Upper lobe of left lung (tissue), 4 donors: ENCODE measurements around the gene PILRA.

Source experiments
- POLR2A ChIP-seq, 4 donors: fragments of 450-650 bp; IDR thresholded peaks; one replicate each; pipeline ENCODE4 v1.5.1; 2016 to 2017; ENCODE audit warnings: antibody characterized with exemption in 4 of 4, mild to moderate bottlenecking in 2 of 4
- POLR2AphosphoS5 ChIP-seq, 2 donors: sonication (generic); formaldehyde crosslinking; IDR thresholded peaks; one replicate each; pipeline ENCODE4 v1.5.1; 2017; ENCODE audit warnings: antibody characterized with exemption in 2 of 2
- TF ChIP-seq, protein P1 (sequence below), 6 experiments: fragments of 450-650 bp in 4 of 6; fragments of 200-600 bp in 2 of 6; sonication (generic) in 2 of 6; IDR thresholded peaks; one replicate each; pipeline ENCODE4 v1.5.1; 2016 to 2019; ENCODE audit warnings: antibody characterized with exemption in 6 of 6

- TF ChIP-seq, protein P1, sequence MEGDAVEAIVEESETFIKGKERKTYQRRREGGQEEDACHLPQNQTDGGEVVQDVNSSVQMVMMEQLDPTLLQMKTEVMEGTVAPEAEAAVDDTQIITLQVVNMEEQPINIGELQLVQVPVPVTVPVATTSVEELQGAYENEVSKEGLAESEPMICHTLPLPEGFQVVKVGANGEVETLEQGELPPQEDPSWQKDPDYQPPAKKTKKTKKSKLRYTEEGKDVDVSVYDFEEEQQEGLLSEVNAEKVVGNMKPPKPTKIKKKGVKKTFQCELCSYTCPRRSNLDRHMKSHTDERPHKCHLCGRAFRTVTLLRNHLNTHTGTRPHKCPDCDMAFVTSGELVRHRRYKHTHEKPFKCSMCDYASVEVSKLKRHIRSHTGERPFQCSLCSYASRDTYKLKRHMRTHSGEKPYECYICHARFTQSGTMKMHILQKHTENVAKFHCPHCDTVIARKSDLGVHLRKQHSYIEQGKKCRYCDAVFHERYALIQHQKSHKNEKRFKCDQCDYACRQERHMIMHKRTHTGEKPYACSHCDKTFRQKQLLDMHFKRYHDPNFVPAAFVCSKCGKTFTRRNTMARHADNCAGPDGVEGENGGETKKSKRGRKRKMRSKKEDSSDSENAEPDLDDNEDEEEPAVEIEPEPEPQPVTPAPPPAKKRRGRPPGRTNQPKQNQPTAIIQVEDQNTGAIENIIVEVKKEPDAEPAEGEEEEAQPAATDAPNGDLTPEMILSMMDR (IDR thresholded peaks at IDR 0.05): no peak
- TF ChIP-seq POLR2A (IDR thresholded peaks at IDR 0.05) (no peak), POLR2AphosphoS5 (IDR thresholded peaks at IDR 0.05) (no peak)
Measured at GRCh38 chr7:100386940-100387339, 13.7 kb downstream of the PILRA start.
